CMK (cell line): ENCODE results near the gene CCDC18.
"Not testable (repeated sequence)": the region's sequence is repeated elsewhere in the genome, so short reads cannot be mapped to it uniquely, and the experiment has no call there.

Source experiments
- DNase-seq: peaks from one replicate; pipeline ENCODE4 v3.0.0-alpha.2; 2010; ENCODE audit warnings: low read depth

CCDC18 gene

GRCh38 chr1:93243233-93243632 is 62.7 kb downstream of the CCDC18 start:
- DNase-seq = not testable (repeated sequence)

- DNase-seq = no peak
Observed at GRCh38 chr1:93244298-93245069, 64.0 kb downstream of the CCDC18 start.

GRCh38 chr1:93251966-93252365 is 71.4 kb downstream of the CCDC18 start:
- DNase-seq = no peak

DNA sequence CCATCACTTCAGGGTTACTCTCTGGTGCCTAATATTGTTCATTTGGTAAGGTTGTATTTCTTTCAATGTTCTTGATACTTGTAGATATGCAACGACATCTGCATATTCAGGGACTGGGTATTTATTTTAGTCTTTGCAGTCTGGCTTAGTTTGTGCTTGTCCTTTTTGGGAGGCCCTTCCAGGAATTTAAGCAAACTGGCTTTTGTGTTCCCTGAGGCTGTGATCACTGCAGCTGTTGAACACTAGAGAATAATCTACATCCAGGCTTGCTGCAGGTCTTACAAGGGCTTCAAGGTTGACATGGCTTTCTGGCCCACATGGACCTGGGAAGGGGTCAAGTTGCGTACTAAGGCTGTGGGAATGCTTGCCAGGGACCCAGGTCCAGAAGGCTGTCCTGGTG is 72.1 kb downstream of the CCDC18 start:
- no peak for DNase-seq

GRCh38 chr1:93253516-93253915 is 73.0 kb downstream of the CCDC18 start:
- DNase-seq = no peak

- DNase-seq = no peak
Observed at GRCh38 chr1:93255222-93256079, 74.9 kb downstream of the CCDC18 start.

GRCh38 chr1:93256433-93256832 is 75.9 kb downstream of the CCDC18 start:
- DNase-seq = no peak

DNA sequence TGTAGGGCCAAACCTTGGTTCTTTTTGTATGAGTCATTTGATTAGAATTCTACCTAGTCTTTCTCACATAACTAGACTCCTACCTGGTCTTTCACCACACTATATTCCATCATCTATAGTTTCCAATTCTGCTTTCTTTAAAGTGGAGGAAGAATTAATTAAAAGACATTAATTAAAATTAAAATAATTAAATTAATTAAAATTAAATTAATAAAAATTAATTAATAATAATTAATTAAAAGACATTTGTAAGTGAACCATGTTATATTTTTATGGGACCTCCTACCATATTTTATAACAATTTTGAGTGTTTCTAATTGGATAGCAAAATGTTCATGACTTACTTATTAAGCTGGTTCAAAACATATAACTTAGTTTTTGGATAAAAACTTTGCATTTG is 77.4 kb downstream of the CCDC18 start:
- DNase-seq = no peak

- DNase-seq = not testable (repeated sequence)
Observed at GRCh38 chr1:93260726-93261125, 80.2 kb downstream of the CCDC18 start.

GRCh38 chr1:93262645-93263044 is 82.1 kb downstream of the CCDC18 start:
- DNase-seq = no peak

GRCh38 chr1:93268888-93269287 is 88.4 kb downstream of the CCDC18 start:
- not testable (repeated sequence) for DNase-seq

DNA sequence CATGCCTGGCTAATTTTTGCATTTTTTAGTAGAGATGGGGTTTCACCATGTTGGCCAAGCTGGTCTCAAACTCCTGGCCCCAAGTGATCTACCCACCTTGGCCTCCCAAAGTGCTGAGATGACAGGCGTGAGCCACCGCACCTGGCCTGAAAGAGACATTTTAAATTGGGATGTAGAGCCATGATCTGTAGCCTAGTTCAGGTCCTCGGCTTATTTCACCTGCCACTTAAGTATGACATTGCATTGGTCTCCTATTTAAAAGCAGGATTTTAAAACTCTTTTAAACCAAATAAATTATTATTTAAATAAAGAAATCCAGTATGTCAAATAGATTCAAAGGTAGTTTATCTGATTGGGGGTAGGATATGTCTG is 94.7 kb downstream of the CCDC18 start:
- DNase-seq = not testable (repeated sequence)

GRCh38 chr1:93275634-93276295 is 95.2 kb downstream of the CCDC18 start:
- no peak for DNase-seq

DNA sequence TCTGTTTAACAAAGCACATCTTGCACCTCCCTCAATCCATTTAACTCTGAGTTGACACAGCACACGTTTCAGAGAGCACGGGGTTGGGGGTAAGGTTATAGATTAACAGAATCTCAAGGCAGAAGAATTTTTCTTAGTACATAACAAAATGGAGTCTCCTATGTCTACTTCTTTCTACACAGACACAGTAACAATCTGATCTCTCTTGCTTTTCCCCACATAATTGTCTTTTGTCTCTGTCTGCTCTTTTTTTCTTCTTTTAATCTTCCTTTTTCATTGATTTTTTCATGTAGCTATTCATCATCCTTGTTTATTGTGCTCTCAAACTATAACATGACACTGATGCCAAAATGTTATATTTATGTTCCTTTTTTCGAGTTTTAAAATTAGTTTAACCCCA is 97.0 kb downstream of the CCDC18 start:
- not testable (repeated sequence) for DNase-seq

DNA sequence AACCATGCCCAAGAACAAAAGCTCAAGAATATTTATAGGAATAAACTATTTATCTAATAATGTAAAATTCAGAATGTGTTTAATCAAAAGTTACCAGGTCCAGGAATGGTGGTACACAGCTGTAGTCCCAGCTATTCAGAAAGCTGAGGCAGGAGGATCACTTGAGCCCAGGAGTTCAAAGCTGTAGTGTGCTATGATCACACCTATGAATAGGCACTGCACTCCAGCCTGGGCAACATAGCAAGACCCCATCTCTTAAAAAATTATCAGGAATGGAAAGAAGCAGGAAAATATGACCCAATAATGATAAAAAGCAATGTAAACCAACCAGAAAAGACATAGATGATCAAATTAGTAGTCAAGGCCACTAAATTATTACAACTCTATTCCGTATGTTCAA is 103.0 kb downstream of the CCDC18 start:
- DNase-seq = no peak

DNA sequence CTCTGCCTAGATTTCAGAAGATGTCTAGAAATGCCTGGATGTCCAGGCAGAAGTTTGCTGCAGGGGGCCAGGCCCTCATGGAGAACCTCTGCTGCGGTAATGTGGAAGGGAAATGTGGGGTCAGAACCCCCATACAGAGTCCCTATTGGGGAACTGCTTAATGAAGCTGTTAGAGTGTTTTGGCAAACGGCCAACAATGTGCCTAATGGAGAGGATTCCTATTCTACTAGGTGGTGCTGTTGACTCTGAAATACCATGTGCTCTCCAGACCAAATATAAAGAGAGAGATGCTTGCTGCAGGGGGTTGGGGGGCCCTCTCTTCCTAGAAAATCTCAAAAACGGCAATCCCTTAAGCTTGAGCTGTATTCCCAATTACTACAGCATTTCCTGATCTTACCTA is 108.0 kb downstream of the CCDC18 start:
- no peak for DNase-seq

DNA sequence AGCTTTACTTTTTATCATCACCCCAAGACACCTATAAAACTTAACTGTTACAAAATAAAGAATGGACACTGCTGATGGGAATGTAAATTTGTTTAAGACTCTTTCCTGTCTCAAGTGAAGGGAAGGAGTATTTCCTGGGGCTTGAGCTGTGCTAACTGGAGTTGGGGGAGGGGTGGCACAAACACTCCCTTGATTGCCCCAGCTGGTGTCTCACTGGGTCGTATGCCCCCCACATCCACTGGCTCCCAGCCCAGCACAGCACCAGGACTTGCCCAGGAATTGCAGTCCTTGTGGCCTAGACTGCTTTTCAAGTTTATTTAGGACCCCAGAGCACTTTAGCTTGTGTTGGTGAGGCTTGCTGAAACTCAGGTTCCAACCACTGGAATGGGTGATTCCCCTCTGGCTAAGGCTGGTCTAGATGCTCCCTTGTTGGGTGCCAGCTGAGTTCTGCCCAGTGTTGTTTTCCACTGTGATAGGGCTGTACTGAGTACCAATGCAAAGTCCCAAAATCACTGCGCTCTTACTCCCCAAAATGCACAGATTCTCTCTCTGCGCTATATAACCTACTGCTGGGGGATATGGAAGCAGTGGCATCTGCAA is 116.1 kb downstream of the CCDC18 start:
- no peak for DNase-seq

DNA sequence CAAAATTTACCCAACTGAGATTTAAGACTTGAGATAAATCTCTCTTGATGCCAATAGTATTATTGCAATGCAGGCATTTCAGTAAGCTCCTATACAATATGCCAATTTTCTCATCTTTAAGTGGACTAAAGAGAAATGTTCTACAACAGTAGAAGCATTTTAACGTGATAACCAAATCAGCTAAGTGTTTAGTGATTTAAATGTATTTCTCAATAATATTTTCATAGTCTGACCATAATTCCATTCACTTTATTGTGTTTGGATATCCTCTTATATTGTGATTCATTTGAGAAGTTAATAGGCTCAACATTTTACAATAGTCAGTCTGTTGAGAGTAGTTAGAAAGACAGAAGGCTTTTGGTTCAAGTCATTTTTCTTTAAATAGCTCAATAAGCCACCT is 120.6 kb downstream of the CCDC18 start:
- no peak for DNase-seq

DNA sequence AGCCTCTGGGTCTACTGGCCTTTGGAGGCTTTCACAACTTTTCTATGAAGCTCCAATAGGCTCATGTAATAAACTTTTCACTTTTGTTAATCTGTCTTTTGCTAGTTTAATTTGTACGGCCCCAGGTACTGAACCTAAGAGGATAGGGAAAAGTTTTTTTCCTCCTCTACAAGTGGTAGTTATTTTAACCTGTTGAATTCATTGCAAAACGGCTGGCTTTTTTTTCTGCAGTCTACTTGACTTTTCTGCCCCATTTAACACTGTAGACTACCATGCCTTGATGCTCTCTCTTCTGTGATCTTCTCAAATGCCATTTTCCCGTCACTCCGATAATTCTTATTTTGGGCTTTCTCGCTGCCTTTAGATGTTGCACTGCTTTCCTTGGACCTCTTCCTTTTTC is 121.6 kb downstream of the CCDC18 start:
- no peak for DNase-seq

DNA sequence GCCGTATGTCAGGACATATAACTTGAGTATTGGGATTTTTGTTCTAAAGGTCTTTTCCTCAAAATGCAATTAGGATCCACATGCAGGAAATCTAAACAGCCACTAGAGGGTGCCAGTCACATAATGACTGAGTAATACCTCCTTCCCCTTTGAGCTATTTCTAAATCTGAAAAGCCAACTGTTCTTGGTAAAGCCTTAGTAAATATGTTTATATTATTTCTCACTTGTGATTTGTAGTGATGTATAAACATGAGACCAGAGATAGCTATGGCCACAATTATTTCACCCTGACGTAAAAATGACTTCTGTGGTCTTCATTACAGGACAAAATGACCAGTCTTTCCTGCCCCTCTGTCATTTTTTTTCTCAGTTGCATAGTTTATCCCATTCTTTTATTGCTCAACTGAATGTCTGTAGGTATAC is 124.2 kb downstream of the CCDC18 start:
- DNase-seq = peak; percentile 18

GRCh38 chr1:93306920-93307319 is 126.4 kb downstream of the CCDC18 start:
- DNase-seq = no peak

GRCh38 chr1:93313026-93313425 is 132.5 kb downstream of the CCDC18 start:
- DNase-seq = no peak
